Osteoblast (primary cell): ENCODE measurements around the gene PBX1. TPM values are rescaled to one million over a fixed set of nuclear protein-coding genes. Genes with fewer than 3 reads are reported as not detected.

Experiments used
- DNase-seq: peaks from one replicate; pipeline ENCODE4 v3.0.0; 2011; ENCODE audit warnings: low spot score, mixed read lengths; ENCODE audit not compliant: insufficient read length; ENCODE audit errors: missing footprints
- H2AFZ ChIP-seq: 2 replicates; pipeline ENCODE4 v1.6.0; 2011; ENCODE audit warnings: mild to moderate bottlenecking, low read length
- H3K27ac ChIP-seq: 2 replicates; pipeline ENCODE4 v1.5.1; 2011; ENCODE audit warnings: mild to moderate bottlenecking, low read depth, low read length, moderate library complexity
- H3K27me3 ChIP-seq: 2 replicates; pipeline ENCODE4 v1.6.0; 2012; ENCODE audit warnings: mild to moderate bottlenecking, control low read depth, inconsistent platforms, low read length, moderate library complexity; ENCODE audit not compliant: insufficient read depth
- H3K36me3 ChIP-seq: 2 replicates; pipeline ENCODE4 v1.5.1; 2011; ENCODE audit warnings: mild to moderate bottlenecking, low read length, control low read depth, moderate library complexity; ENCODE audit not compliant: insufficient read depth
- H3K4me1 ChIP-seq: 2 replicates; pipeline ENCODE4 v1.5.1; 2011; ENCODE audit warnings: mild to moderate bottlenecking, low read length, control low read depth, moderate library complexity; ENCODE audit not compliant: insufficient read depth
- H3K4me2 ChIP-seq: 2 replicates; pipeline ENCODE4 v1.6.0; 2011; ENCODE audit warnings: mild to moderate bottlenecking, low read length; ENCODE audit not compliant: insufficient read depth
- H3K4me3 ChIP-seq: fragments of 200-600 bp; sonication (generic); 3 replicates; pipeline ENCODE4 v1.5.1; 2012; ENCODE audit warnings: mild to moderate bottlenecking, low read length, inconsistent platforms; ENCODE audit not compliant: insufficient read depth
- H3K79me2 ChIP-seq: 2 replicates; pipeline ENCODE4 v1.6.0; 2012; ENCODE audit warnings: mild to moderate bottlenecking, low read length, control low read depth, inconsistent platforms; ENCODE audit not compliant: insufficient read depth
- H3K9me3 ChIP-seq: 2 replicates; pipeline ENCODE4 v1.5.1; 2011; ENCODE audit warnings: low read depth, low read length, control low read depth
- H4K20me1 ChIP-seq: 2 replicates; pipeline ENCODE4 v1.6.0; 2012; ENCODE audit warnings: mild to moderate bottlenecking, low read length, control low read depth; ENCODE audit not compliant: insufficient read depth
- CTCF ChIP-seq: IDR thresholded peaks from 2 replicates; pipeline ENCODE4 v1.5.1; 2011; ENCODE audit warnings: mild to moderate bottlenecking, low read depth, low read length, moderate library complexity; ENCODE audit errors: extremely low read depth
- total RNA-seq: library from RNA; depleted of rRNA; stranded (reverse); fragments of >200 nt; gene quantifications from 2 replicates; pipeline ENCODE4 v1.2.3, GENCODE V29; 2012

The PBX1 gene
- total RNA-seq, 1 donor: 10.1 TPM

GRCh38 chr1:164855716-164856329 is 296.8 kb downstream of the PBX1 start:
- no peak overlapping the region for H3K4me3 ChIP-seq
- no peak overlapping the region for H2AFZ ChIP-seq
- H3K4me1 ChIP-seq: no peaks in the 10 kb centered on the region
- TF ChIP-seq CTCF: no peak
- H3K36me3 ChIP-seq: no peaks in the 10 kb centered on the region
- no peak for DNase-seq
- H3K9me3 ChIP-seq: no peaks in the 10 kb centered on the region
- H3K4me2 ChIP-seq: no peak overlapping the region
- no peaks in the 10 kb centered on the region for H3K27me3 ChIP-seq
- H4K20me1 ChIP-seq: no peaks in the 10 kb centered on the region
- H3K79me2 ChIP-seq: no peaks in the 10 kb centered on the region
- no peak overlapping the region for H3K27ac ChIP-seq

- no peak for TF ChIP-seq CTCF
- H3K4me3 ChIP-seq: no peak overlapping the region
- no peak overlapping the region for H3K27ac ChIP-seq
- no peak for DNase-seq
- no peaks in the 10 kb centered on the region for H3K9me3 ChIP-seq
- no peak overlapping the region for H2AFZ ChIP-seq
- no peaks in the 10 kb centered on the region for H3K79me2 ChIP-seq
- H3K4me1 ChIP-seq: no peaks in the 10 kb centered on the region
- no peaks in the 10 kb centered on the region for H3K27me3 ChIP-seq
- H4K20me1 ChIP-seq: no peaks in the 10 kb centered on the region
- no peak overlapping the region for H3K4me2 ChIP-seq
- H3K36me3 ChIP-seq: no peaks in the 10 kb centered on the region
These were observed 297.4 kb downstream of the PBX1 start for GRCh38 chr1:164856381-164856780.

GRCh38 chr1:164857439-164857838 is 298.5 kb downstream of the PBX1 start:
- TF ChIP-seq CTCF: no peak
- Histone ChIP-seq H2AFZ (no peak overlapping the region), H3K4me3 (no peak overlapping the region), H3K4me2 (no peak overlapping the region), H4K20me1 (no peaks in the 10 kb centered on the region), H3K27ac (no peak overlapping the region), H3K9me3 (no peaks in the 10 kb centered on the region), H3K36me3 (no peaks in the 10 kb centered on the region), H3K79me2 (no peaks in the 10 kb centered on the region), H3K27me3 (no peaks in the 10 kb centered on the region), H3K4me1 (no peaks in the 10 kb centered on the region)
- DNase-seq: no peak

- DNase-seq: no peak
- Histone ChIP-seq H3K79me2 (no peaks in the 10 kb centered on the region), H3K4me1 (no peaks in the 10 kb centered on the region), H3K36me3 (no peaks in the 10 kb centered on the region), H3K9me3 (no peaks in the 10 kb centered on the region), H3K4me2 (no peak overlapping the region), H3K4me3 (no peak overlapping the region), H3K27me3 (no peaks in the 10 kb centered on the region), H2AFZ (no peak overlapping the region), H3K27ac (no peak overlapping the region), H4K20me1 (no peaks in the 10 kb centered on the region)
- no peak for TF ChIP-seq CTCF
These were observed 299.2 kb downstream of the PBX1 start for GRCh38 chr1:164858096-164858632.
